Fibroblast of lung (primary cell): Measurements from ENCODE around the gene TIMM8B.

Source experiments
- EZH2 ChIP-seq: IDR thresholded peaks from 2 replicates; pipeline ENCODE4 v1.5.1; 2012; ENCODE audit warnings: low read length, control low read depth, mild to moderate bottlenecking; ENCODE audit errors: missing control alignments
- TF ChIP-seq, protein P1 (sequence below), 2 donors: IDR thresholded peaks in 1 of 2; conservative IDR thresholded peaks in 1 of 2; 1 replicate in 1 of 2; 2 replicates in 1 of 2; pipeline ENCODE4 v1.5.1; 2011 to 2012; ENCODE audit warnings: low read length in 2 of 2, control low read depth in 1 of 2, inconsistent platforms in 1 of 2, low read depth in 1 of 2, mild to moderate bottlenecking in 1 of 2

DNA sequence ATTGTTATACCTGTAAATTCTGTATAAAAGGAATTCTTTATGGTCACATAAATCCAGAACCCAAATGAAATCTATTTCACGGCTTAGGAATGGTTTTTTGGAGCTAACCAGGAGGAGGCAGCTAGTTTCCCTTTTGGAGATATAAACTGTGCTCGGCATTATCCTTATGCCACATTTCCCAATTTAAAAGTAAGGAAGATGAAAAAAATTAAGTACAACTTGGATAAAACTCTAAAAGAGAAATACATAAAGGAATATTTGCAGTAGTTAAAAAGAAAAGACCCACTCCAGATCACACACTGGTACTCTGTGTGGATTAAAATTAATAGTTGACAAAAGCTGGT, 43.6 kb downstream of the TIMM8B start:
- TF ChIP-seq, protein P1, sequence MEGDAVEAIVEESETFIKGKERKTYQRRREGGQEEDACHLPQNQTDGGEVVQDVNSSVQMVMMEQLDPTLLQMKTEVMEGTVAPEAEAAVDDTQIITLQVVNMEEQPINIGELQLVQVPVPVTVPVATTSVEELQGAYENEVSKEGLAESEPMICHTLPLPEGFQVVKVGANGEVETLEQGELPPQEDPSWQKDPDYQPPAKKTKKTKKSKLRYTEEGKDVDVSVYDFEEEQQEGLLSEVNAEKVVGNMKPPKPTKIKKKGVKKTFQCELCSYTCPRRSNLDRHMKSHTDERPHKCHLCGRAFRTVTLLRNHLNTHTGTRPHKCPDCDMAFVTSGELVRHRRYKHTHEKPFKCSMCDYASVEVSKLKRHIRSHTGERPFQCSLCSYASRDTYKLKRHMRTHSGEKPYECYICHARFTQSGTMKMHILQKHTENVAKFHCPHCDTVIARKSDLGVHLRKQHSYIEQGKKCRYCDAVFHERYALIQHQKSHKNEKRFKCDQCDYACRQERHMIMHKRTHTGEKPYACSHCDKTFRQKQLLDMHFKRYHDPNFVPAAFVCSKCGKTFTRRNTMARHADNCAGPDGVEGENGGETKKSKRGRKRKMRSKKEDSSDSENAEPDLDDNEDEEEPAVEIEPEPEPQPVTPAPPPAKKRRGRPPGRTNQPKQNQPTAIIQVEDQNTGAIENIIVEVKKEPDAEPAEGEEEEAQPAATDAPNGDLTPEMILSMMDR (conservative IDR thresholded peaks at IDR 0.05 in 1 of 2, IDR thresholded peaks at IDR 0.05 in 1 of 2; ENCODE audit: low read depth in 1 of 2, low read length in 2 of 2), result no peak
- no peak for TF ChIP-seq EZH2
